Measurements from ENCODE around the gene GHR.

GHR gene

DNA sequence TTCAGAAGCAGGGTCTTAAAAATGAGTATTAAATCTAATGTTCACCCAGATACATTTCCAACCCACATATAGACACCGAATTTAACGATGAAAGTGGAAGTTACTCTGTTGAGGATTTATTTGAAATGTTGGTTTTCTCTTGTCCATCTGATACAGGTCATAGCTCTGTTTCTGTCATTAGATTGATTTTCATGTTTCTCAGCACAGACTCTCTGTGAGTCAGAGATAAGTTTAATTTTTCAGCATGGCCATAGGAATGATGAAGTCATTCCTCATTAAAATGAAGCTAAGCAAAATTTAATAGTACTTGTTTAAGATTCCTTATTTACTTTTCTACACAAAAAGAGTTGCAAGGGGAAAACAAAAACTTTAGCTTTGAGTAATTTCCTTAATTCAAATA, 38.8 kb downstream of the GHR start:
- no peak for DNase-seq (ENCODE audit: low read depth)

DNA sequence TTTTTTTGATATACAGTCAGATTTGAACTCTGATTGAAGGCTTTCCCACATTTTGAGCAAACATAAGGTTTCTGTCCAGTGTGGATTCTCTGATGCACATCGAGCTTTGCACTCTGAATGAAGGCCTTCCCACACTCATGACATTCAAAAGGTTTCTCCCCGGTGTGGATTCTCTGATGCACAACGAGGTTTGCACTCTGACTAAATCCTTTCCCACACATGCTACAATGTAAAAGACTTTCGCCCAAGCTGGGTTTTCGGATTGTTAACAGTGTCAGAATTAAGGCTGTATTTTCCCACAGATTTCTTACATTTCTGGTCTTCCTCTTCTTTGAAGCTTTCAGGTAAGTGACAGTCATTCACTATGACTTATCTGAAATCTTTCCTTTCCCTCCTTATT, 44.3 kb downstream of the GHR start:
- no peak for DNase-seq (ENCODE audit: low read depth)

DNA sequence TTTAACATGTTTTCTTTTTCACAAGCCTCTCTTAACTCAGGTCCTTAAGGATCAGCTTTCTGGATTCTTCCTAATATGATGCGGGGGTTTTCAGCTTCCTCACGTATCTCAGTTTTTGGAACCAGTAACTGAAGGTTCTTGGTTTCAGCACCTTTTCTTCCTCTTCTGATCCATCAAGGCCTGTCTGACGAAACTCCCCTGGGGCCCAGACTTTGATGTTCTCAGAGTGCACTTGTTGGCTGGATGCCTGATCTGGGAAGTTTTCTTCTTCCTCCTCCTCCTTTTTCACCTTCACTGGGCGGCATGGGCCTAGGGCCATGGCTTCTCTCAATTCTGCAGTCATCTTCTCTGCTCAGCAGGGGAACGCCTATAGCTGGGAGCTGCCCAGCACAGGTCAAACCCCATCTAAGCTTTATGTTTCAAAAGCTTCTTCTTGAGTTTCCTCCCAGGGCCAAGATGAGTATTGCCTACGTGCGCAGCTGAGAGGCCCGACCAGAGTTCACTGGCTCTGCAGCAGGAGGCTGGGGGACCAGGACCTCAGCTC, 44.8 kb downstream of the GHR start:
- DNase-seq (ENCODE audit: low read depth) = no peak

DNA sequence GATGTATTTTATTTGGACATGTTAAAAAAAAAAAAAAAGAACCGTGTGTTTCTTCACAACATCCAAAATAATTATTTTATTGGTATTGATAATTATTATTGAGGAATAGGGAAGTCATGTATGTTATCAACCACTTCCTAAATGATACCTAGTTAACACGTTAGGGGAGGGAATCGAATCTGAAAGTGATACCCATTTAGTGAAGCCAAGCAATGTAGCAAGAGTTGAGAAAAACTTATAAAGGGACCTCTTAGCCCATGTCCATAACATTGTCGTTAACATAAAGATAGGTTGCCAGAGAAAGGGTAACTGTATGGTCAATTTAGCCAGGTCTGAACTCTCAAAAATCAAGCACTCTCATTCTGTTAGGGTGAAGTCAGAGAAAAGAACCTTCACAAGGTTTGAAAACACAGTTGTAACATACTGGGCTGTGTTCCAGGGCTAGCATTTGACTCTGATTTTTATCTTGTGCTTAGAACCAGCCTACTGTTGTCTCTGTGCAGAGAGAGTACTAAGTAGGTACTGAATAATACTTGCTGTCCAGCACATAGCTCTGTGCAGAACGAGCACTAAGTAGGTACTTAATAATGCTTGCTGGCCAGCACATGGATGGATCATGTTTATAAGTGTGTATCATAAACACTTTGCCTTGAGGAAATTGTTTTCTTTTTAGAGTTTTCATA, 60.4 kb downstream of the GHR start:
- no peak for DNase-seq (ENCODE audit: low read depth)

DNA sequence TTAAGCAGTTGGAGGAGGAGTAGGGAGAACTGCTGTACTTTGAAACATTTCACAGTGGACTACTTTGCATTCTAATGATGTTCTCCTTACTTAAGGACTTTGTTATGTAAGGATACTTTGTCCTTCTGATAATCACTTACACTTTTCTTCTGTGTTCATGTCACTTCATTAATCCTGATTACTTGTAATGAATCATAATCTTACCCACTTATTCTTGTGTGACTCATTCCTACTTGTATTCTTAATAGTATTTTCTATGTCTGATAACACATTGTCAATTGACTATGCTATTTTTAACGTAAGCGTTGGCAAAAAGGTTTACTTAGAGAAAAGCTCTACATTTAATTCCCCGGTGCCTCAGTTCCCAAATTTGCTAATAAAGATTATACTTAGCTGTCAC, 63.8 kb downstream of the GHR start:
- DNase-seq (ENCODE audit: low read depth) = no peak

DNA sequence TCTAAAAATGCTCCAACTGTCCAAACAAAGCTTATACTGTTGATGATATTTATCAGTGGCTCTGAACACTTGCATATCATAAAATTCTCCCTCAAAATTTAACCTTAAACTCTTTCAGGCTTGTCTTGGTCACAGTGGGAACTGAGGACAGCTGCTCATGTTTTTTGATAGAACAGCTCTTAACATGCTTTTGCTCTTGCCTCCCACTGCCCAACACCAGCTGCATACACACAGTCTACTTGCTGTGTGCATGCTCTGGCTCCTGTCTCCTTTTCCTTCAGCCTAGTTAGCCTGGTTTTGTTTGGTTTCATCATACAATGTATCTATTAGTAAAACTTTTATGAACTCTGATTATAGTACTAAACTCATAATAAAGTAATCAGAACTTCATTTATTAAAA, 64.6 kb downstream of the GHR start:
- DNase-seq (ENCODE audit: low read depth) = no peak

DNA sequence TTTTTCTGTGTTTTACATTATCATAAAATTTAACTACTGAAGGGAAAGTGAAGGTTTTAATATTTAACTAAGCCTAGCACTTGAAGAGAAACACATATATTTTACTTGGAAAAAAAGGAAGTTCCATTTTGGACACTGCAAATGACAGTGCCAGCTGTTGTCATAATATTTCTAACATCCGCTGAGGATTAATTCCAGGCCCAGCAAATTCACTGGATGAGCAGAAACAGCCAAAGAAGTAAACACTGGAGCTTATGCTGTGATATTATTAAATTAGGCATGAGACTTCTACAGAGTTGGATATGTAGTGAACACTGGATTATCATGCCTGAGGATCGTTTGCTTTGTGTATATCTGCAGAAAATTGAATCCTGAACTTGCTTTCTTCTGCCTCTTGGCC, 67.6 kb downstream of the GHR start:
- no peak for DNase-seq (ENCODE audit: low read depth)

DNA sequence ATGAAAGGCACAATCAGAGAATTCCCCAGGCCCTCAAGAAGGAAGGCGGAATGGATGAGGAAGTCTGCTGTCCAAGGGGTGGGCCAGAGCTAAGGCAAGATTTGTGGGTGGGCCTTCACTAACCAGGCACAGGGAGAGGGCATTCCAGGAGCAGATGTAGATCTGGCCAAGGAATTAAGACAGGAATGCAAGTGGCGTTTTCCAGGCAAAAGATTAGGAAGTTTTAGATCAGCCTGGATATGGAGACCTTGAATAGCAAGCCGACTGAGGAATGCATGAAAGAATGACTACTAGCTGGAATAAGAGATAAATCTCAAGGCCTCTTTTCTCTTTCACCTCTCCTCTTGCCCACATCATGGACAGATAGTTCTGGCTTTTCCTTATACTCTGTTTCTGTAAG, 68.5 kb downstream of the GHR start:
- DNase-seq (ENCODE audit: low read depth) = no peak

DNA sequence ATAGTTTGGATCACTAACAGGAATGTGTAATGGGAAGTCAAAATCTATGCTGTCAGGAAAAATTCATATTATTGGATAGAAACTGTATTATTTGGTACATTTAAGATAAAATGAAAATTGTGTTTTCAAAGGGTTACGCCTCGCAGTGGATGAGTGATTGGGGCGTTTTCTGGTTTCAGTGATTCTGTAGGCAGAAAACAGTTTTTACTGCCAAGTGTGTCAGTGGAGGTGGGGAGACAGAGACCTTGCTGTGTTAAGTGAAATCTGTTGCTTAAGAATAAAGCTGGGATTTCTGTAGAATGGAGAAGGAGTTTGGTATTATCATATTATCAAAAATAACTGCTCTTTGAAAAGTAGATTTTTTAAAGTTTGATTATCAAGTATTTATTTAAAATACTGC, 69.7 kb downstream of the GHR start:
- no peak for DNase-seq (ENCODE audit: low read depth)

DNA sequence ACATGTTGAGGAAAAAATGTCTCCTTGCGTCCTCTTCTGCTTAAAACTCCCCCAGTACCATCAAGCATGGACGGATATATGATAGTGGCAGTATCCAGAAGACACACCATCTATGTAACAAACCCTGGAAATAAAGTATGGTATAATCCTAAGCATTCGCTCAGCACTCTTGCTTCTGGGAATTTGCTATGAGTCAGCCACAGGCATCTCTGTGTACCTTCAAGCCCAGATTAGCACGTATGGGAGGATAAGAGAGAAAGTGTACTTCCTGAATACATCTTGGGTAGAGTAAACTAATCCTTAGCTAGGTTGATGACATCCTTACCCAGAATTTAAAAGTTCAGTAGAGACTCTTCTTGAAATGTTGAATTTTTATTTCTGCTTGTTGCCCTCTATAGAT, 71.2 kb downstream of the GHR start:
- DNase-seq (ENCODE audit: low read depth) = no peak

DNA sequence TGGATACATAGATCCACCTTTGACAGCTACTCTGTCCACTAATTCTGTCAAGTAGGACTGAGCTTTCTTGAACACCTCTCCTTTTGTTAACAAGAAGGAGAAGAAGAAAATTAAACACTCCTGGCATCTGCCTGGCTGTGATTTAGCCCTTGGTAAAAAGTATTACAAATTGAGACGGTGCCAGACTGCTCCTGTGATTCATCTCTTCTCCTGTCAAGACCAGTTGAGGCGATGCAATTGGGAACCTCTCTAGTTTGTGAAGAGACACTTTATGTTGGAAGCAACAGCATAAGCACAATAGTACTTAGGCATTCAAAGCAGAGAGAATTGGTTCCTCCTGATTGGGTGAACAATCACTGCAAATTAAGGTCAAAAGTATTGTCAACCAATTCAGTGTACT, 72.7 kb downstream of the GHR start:
- no peak for DNase-seq (ENCODE audit: low read depth)

DNA sequence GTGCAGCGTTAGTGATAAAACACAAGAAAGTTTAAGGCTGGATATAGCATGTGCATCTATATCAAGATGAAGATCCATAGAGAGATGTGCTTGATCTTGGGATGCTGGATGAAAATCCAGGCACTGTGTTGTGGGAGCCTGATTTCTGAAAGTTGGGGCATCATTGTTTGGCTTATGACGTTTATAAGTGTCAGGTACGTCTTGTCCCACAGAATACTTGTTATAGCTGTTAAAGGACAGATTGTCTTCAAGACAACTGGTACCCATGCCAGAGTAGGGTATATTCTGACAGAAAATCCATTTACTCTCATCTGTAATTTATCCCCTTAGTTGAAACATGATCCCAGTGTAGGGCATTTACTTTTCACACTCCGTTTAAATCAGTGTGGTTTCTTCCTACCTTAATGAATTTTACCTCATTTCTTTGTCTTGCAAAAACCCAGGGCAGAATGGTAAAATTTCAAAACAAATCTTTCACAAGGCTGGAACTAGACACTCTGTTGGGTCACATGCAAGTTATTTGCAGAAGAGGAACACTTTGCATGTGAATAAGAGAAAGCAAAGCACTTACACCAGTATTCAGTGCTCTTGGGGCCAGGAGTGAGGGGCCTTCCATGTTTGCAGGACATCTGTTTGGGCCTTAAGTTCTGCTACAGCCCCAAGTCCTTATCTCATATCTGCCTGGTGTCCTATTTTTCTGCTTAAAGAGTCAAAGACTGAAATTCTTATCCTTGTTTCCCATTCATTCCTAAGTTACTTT, 73.3 kb downstream of the GHR start:
- DNase-seq (ENCODE audit: low read depth) = no peak

DNA sequence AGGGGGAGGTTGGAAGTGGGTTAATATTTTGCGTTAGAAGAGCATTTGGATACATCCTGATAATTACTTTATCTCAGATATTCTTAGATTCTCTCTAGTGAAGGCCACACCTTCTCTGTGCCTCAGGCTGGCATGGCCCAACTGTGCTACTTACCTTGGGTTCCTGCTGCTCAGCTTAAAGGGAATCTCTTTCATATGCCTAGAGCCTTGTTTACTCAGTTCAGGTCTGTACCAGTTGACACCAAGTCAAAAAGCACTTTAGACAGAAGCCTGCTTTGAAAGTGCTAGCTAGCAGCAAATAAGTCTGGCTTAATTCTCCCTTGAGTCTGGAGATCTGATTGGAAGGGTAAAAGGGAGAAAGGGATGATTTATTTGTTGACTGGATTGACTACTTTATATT, 74.8 kb downstream of the GHR start:
- DNase-seq (ENCODE audit: low read depth) = no peak

DNA sequence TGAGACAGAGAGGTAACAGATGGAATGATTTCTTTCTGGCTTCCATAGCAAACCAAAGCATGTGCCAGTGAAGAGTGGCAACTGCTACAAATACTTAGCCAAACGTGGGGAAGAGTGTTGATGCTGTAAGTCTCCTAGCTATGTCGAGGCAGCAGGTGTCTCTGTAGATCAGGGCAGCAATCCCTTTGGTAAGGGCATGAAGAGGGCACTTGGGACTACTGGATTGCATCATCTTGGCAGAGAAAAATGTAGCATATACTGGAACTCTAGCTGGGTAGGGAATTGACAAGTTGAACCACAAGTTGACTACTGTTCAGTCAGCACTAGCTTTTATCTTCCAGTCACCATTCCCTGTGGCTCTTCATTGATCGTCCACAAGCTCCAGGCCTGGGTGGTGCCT, 75.8 kb downstream of the GHR start:
- no peak for DNase-seq (ENCODE audit: low read depth)

DNA sequence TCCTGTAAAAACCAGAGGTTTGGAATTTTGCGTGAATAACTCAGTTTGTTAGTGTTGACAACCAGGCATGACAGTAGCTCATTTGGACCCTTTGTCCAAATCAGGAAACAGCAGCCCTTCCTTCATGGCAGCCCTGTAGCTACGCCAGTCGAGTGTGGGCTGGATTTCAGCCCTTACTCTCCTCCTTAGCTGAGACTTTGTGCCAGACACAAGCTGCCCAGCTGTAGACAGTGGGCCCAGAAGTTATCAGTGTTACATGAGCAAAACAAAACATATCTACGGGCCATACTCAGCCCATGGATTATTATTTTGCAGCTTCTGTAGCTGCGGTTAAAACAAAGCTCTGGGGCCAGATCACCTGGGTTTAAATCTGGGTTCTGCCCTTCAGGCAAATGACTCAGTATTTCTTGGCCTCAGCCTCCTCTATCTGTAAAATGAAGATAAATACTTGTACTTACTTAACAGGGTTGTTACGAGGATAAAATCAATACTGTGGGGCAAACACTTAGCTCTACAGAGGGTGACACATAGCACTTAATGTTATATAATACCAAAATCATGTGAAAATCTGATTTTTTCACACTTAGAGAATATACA, 76.9 kb downstream of the GHR start:
- no peak for DNase-seq (ENCODE audit: low read depth)

DNA sequence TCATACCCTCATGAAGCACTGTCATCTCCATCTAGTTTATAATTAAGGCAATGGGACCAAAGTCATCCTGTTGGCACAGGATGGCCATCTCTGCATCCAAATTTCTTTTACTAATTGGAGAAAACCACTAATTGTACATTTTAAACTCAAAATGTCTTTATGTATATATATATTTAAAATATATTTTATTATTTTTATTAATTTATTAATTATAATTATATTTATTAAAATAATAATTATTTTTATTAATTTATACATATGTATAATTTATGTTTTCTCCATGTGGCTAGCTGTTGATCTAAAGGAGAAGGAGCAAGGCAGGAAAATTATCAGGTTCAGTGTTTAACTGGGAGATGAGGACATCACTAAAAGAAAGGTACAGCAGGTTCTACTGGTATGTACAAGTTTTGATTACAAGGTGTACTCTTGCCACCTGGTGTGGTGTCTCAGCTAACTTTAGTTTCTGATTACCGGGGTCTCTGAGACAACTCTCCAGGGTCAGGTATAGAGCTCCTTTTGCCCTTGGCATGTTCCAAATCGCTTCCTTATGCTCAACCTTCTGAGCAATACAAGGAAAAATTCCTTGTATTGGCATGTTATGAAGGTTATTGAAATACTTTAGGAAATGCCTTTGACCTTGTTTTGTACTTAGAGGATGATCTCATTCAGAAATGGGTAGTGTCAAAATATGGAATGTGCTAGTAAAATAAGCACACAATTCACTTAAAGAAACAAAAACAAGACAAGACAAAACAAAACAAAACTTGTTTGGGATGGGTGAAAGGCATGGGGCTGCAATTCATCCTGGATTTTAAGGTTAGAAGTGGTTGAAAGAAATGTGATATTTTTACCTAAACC, 79.6 kb downstream of the GHR start:
- no peak for DNase-seq (ENCODE audit: low read depth)

DNA sequence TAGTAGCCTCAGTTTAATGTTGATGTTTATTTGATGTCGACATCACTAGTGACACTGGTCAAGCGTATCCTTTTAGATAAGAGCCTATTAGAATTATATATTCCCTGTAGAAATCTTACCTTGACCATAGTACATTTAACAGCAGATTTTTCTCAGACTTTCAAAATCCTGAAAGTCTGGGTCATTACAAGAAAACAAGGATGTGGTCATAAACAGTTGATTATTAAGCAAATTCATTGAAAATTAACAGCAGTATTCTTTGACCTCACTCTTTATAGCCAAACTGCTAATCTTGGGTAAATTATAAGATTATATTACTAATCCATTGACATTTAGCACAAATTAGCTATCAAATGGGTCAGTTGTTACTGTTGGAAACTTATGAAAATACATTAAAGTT, 83.4 kb downstream of the GHR start:
- no peak for DNase-seq (ENCODE audit: low read depth)

DNA sequence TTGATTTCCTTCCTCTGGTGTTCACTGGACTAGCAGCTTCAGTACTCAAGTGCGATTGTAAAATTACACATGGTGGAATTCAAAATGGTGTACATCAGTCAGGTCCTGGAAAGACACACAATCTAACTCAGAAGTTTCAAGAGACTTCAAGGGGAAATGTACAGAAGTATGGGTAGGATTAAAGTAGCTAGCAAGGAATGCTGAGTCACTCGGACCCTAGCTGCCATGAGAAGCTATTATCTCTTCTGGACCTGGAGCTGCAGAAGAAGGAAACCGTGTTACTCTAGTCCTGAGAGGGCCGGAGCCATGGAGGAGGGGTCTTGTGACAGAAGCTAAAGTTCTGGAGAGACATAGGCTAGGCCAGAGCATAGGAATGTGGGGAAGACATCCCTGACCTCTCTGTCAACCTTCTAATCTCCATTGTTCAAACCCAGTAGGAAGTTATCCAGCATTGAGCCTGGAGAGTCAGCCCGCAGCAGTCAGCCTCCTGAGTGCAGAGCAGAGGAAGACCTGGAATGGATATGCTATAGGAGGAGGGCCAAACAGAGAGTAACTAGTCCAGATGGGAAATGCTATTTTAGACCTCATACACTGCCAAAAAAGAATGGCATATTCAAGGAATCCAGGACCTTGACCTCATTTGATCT, 84.3 kb downstream of the GHR start:
- no peak for DNase-seq (ENCODE audit: low read depth)

DNA sequence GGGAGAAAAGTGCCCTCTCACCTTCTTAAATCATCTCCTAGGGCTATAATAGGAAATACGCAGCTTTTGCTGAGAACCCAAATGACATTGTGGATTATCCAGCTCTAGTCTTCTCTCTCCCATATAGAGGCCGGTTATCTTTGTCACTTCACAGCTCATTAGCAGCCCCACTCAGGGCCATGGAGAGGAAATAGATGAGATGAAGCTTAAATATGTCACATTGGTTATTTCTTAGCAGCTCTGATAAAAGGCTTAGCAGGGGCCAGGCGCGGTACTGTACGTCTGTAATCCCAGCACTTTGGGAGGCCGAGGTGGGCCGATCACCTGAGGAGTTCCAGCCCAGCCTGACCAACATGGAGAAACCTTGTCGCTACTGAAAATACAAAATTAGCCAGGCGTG, 90.0 kb downstream of the GHR start:
- DNase-seq (ENCODE audit: low read depth) = no peak

DNA sequence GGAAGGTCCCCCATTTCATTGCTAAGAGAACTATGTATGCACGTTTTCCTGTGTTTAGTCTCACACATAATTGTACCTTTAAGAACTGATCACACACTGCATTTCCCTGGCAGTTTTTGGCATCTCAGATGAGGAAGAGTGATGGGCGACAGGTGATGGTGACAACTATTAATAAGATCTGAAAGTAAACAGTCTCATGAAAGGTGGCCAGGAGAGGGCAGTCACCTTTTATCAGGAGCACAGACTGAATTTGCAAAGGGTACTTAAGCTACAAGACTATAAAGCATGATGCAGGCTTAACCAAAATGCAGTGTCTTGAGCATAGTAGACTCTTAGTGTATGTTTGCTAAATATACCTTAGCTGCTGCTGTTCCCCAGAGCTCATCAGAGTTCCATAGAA, 91.5 kb downstream of the GHR start:
- no peak for DNase-seq (ENCODE audit: low read depth)

DNA sequence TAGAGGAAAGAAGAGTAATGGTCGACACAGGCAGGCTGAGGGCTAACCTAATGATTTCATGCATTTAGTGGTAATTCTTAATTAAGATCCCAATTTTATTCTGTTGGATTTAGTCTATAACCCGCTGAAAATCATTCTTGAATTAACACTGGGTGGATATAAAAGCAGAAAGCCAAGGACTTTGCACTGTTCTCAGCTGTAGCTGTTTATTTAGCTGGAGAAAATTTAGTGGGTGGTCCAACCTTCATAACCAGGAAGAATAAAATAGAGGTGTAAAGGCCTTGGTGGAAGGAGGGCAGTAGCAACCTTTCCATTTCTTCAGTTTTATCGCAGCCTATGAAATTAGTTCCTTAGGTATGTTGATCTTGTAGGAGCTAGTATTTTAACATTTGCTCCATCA, 92.3 kb downstream of the GHR start:
- no peak for DNase-seq (ENCODE audit: low read depth)
